ENCODE data around the gene FGD3.
A peak's percentile ranks its signal among the peaks of the same experiment; 100 is the strongest.

FGD3 gene

GRCh38 chr9:93059715-93060578, 112.6 kb downstream of the FGD3 start:
- H3K4me3 ChIP-seq (ENCODE audit: low read length), result no peak overlapping the region
- TF ChIP-seq CTCF (conservative IDR thresholded peaks at IDR 0.05; ENCODE audit: low read length), result no peak
- DNase-seq (ENCODE audit: low read depth), result no peak

- H3K4me3 ChIP-seq (ENCODE audit: low read length), result no peak overlapping the region
- DNase-seq (ENCODE audit: low read depth), result peak; percentile 70
- TF ChIP-seq CTCF (conservative IDR thresholded peaks at IDR 0.05; ENCODE audit: low read length), result no peak
These were observed 113.5 kb downstream of the FGD3 start for GRCh38 chr9:93060746-93061259.

GRCh38 chr9:93061260-93061751, 114.0 kb downstream of the FGD3 start:
- no peak overlapping the region for H3K4me3 ChIP-seq (ENCODE audit: low read length)
- no peak for TF ChIP-seq CTCF (conservative IDR thresholded peaks at IDR 0.05; ENCODE audit: low read length)
- DNase-seq (ENCODE audit: low read depth), result no peak

- no peak for DNase-seq (ENCODE audit: low read depth)
- H3K4me3 ChIP-seq (ENCODE audit: low read length), result no peak overlapping the region
- TF ChIP-seq CTCF (conservative IDR thresholded peaks at IDR 0.05; ENCODE audit: low read length), result no peak
These were observed 114.8 kb downstream of the FGD3 start for GRCh38 chr9:93061791-93062763.

GRCh38 chr9:93064392-93065134, 117.2 kb downstream of the FGD3 start:
- no peak for TF ChIP-seq CTCF (conservative IDR thresholded peaks at IDR 0.05; ENCODE audit: low read length)
- no peak overlapping the region for H3K4me3 ChIP-seq (ENCODE audit: low read length)
- no peak for DNase-seq (ENCODE audit: low read depth)

- no peak for TF ChIP-seq CTCF (conservative IDR thresholded peaks at IDR 0.05; ENCODE audit: low read length)
- H3K4me3 ChIP-seq (ENCODE audit: low read length), result no peak overlapping the region
- no peak for DNase-seq (ENCODE audit: low read depth)
These were observed 117.9 kb downstream of the FGD3 start for GRCh38 chr9:93065135-93065720.
